KMS-11 (cell line): ENCODE measurements around the gene TMEFF1.

Experiments
- H2AFZ ChIP-seq: fragments of 200-600 bp; sonication (generic); 2 replicates; pipeline ENCODE4 v1.6.1; 2016; ENCODE audit warnings: antibody characterized with exemption, mixed run types, low read depth
- H3K27ac ChIP-seq: fragments of 200-600 bp; sonication (generic); 2 replicates; pipeline ENCODE4 v1.6.1; 2016; ENCODE audit warnings: mild to moderate bottlenecking, mixed run types
- H3K27me3 ChIP-seq: fragments of 200-600 bp; sonication (generic); 2 replicates; pipeline ENCODE4 v1.6.1; 2017; ENCODE audit warnings: mild to moderate bottlenecking, low read depth, mixed run types, moderate library complexity; ENCODE audit not compliant: insufficient read depth
- H3K36me3 ChIP-seq: fragments of 200-600 bp; sonication (generic); 2 replicates; pipeline ENCODE4 v1.6.1; 2017; ENCODE audit warnings: mild to moderate bottlenecking, mixed run types; ENCODE audit not compliant: insufficient read depth
- H3K4me1 ChIP-seq: fragments of 200-600 bp; sonication (generic); 2 replicates; pipeline ENCODE4 v1.6.1; 2016; ENCODE audit warnings: mild to moderate bottlenecking, low read depth, mixed run types; ENCODE audit not compliant: poor library complexity, severe bottlenecking
- H3K4me2 ChIP-seq: fragments of 200-600 bp; sonication (generic); 2 replicates; pipeline ENCODE4 v1.7.0; 2016; ENCODE audit warnings: mild to moderate bottlenecking, mixed run types
- H3K4me3 ChIP-seq: fragments of 200-600 bp; sonication (generic); IDR thresholded peaks from 2 replicates; pipeline ENCODE4 v1.6.1; 2017; ENCODE audit warnings: low read depth, low read length, mixed read lengths; ENCODE audit not compliant: insufficient read depth
- H3K79me2 ChIP-seq: fragments of 200-600 bp; sonication (generic); 2 replicates; pipeline ENCODE4 v1.6.1; 2016; ENCODE audit warnings: low read depth, mixed run types; ENCODE audit not compliant: insufficient read depth
- H3K9ac ChIP-seq: fragments of 200-600 bp; sonication (generic); 2 replicates; pipeline ENCODE4 v1.6.1; 2016; ENCODE audit warnings: mild to moderate bottlenecking, mixed run types
- H4K20me1 ChIP-seq: fragments of 200-600 bp; sonication (generic); 2 replicates; pipeline ENCODE4 v1.6.1; 2016; ENCODE audit warnings: mild to moderate bottlenecking, mixed run types; ENCODE audit not compliant: insufficient read depth
- TF ChIP-seq, protein P1 (sequence below): fragments of 200-600 bp; sonication (generic); conservative IDR thresholded peaks from 2 replicates; pipeline ENCODE4 v1.6.1; 2017; ENCODE audit warnings: low read depth, mild to moderate bottlenecking, antibody characterized with exemption, low read length, moderate library complexity, mixed read lengths

The TMEFF1 gene

DNA sequence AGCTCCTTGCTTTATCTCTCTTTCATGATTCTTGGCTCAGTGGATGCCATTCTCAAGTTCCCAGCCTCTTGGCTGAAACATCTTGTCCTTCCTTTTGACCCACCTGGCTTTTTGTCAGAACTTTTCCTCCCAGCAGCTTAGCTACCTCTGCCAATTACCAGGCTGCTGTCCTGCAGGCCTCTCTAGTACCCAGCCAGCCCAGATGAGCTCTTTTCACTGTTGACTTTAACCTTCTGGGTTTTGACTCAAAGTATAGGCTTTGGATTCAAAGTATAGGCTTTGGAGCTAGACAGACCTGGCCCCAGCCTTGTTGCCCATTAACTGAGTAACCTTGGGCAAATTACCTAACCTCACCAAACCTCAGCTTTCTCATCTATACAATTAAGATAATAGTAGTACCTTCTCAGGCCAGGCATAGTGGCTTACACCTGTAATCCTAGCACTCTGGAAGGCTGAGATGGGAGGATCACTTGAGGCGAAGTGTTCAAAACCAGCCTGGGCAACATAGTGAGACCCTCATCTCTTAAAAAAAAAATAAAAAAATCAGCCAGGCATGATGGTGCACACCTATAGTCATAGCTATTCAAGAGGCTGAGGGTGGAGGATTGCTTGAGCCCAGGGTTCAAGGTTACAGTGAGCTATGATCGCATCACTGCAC, 6.6 kb upstream of the TMEFF1 start:
- Histone ChIP-seq H3K4me1 (no peaks in the 10 kb centered on the region), H3K4me2 (no peak overlapping the region), H3K9ac (no peak overlapping the region), H3K4me3 (no peak overlapping the region), H3K36me3 (no peaks in the 10 kb centered on the region), H2AFZ (no peak overlapping the region), H4K20me1 (no peaks in the 10 kb centered on the region), H3K27ac (no peak overlapping the region), H3K27me3 (no peaks in the 10 kb centered on the region), H3K79me2 (no peaks in the 10 kb centered on the region)
- TF ChIP-seq, protein P1, sequence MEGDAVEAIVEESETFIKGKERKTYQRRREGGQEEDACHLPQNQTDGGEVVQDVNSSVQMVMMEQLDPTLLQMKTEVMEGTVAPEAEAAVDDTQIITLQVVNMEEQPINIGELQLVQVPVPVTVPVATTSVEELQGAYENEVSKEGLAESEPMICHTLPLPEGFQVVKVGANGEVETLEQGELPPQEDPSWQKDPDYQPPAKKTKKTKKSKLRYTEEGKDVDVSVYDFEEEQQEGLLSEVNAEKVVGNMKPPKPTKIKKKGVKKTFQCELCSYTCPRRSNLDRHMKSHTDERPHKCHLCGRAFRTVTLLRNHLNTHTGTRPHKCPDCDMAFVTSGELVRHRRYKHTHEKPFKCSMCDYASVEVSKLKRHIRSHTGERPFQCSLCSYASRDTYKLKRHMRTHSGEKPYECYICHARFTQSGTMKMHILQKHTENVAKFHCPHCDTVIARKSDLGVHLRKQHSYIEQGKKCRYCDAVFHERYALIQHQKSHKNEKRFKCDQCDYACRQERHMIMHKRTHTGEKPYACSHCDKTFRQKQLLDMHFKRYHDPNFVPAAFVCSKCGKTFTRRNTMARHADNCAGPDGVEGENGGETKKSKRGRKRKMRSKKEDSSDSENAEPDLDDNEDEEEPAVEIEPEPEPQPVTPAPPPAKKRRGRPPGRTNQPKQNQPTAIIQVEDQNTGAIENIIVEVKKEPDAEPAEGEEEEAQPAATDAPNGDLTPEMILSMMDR, result no peak

DNA sequence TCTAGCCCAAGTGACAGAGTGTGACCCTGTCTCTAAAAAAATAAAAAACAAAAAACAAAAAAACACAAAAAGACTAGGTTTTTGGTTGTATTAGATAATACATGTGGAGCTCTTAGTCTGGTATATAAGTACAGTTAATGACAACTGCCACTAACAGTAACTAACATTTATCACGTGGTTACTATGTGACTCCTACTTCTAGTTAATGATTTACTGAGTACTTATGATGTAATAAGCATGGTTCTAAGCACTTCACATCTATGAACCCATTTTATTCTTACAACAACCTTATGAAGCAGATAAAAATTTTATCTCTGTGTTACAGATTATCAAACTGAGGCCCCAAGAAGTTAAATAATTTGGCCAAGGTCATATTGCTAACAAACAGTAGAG, 6.1 kb upstream of the TMEFF1 start:
- Histone ChIP-seq H2AFZ (no peak overlapping the region), H4K20me1 (no peaks in the 10 kb centered on the region), H3K27me3 (no peaks in the 10 kb centered on the region), H3K79me2 (no peaks in the 10 kb centered on the region), H3K4me1 (no peaks in the 10 kb centered on the region), H3K4me2 (no peak overlapping the region), H3K4me3 (no peak overlapping the region), H3K36me3 (no peaks in the 10 kb centered on the region), H3K9ac (no peak overlapping the region), H3K27ac (no peak overlapping the region)
- TF ChIP-seq, protein P1, result no peak

DNA sequence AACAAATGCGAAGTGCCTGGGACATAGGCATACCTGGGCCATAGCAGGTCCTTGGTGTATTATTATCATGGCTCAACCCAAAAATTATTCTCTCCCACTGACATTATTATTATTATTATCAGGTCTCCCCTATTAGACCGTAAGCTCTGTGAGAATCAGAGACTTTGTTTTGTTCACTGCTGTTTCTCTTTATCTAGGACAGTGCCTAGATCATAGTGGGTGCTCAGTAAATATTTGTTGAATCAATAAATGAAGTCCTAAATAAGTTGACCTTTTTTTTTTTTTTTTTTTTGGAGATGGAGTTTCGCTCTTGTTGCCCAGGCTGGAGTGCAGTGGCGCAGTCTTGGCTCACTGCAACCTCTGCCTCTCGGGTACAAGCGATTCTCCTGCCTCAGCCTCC, 4.9 kb upstream of the TMEFF1 start:
- H3K4me1 ChIP-seq, result peaks cover 6% of the 10 kb centered on the region
- no peak overlapping the region for H3K4me2 ChIP-seq
- no peak overlapping the region for H3K9ac ChIP-seq
- no peaks in the 10 kb centered on the region for H3K27me3 ChIP-seq
- H3K79me2 ChIP-seq, result no peaks in the 10 kb centered on the region
- no peak overlapping the region for H2AFZ ChIP-seq
- H3K27ac ChIP-seq, result no peak overlapping the region
- H4K20me1 ChIP-seq, result no peaks in the 10 kb centered on the region
- no peaks in the 10 kb centered on the region for H3K36me3 ChIP-seq
- H3K4me3 ChIP-seq, result no peak overlapping the region
- TF ChIP-seq, protein P1, result no peak

DNA sequence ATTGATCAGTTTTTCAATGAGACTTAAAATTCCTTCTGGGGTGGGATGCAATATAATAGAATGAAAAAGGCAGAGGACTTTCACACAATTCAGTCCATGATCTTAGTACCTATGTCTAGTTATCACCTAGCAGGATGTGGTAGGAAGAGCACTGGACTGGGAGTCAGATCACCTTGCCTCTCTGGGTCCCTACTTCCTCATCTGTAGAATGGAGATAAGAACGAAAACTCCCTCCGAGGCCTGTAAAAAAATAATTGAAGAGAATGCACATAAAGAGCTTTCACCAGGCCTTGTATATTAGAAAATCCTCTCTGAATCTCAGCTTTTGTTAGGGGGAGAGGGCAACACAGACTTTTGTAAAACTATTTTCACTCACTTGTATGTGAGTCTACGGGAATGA, 681 bp upstream of the TMEFF1 start:
- no peak overlapping the region for H3K9ac ChIP-seq
- H4K20me1 ChIP-seq, result no peaks in the 10 kb centered on the region
- peaks cover 6% of the 10 kb centered on the region for H3K4me1 ChIP-seq
- no peaks in the 10 kb centered on the region for H3K36me3 ChIP-seq
- H3K4me2 ChIP-seq, result peak overlapping the region; percentile 73
- no peaks in the 10 kb centered on the region; the same call in 1 of the 2 replicates for H3K79me2 ChIP-seq
- no peak overlapping the region for H3K4me3 ChIP-seq
- H3K27me3 ChIP-seq, result no peaks in the 10 kb centered on the region
- TF ChIP-seq, protein P1, result no peak
- no peak overlapping the region for H3K27ac ChIP-seq
- peak overlapping the region; percentile 94; the same call in 1 of the 2 replicates for H2AFZ ChIP-seq
